ENCODE data around the gene GSN.

The GSN gene

DNA sequence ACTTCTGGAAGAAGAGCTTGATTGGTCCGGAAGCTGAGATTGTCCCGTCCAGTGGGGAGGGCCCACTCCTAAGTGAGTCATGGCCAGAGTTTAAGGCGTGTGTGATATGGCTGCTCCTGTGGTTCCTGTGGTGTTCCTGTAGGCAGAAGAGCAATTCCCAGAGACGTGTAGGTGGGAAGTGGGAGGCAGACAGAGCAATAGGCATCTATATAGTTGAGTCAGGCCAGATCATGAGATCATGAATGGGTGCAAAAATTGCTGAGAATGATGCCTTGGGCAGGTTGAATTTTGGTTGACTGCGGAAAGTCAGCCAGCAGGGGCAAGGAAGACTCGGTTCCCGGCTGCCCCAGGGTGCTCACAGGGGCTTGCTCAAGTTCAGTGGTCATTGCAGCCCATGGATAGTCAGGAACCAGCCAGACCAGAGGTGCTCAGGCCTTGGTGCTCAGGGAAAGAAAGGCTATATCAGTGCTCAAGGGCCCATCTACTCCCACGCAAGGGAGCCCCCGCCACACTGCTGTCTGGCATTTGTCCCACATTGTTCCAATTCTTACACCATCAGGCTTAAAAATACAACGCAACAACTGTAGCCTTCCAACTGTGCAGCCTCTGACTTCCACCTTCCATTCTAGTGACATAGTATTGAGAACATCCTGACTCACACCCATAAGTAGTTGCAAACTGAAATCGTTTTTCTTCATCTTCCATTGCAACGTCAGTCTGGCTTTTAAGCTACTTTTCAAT lies 21.0 kb upstream of the GSN start:
- no peak overlapping the region for H3K27ac ChIP-seq

DNA sequence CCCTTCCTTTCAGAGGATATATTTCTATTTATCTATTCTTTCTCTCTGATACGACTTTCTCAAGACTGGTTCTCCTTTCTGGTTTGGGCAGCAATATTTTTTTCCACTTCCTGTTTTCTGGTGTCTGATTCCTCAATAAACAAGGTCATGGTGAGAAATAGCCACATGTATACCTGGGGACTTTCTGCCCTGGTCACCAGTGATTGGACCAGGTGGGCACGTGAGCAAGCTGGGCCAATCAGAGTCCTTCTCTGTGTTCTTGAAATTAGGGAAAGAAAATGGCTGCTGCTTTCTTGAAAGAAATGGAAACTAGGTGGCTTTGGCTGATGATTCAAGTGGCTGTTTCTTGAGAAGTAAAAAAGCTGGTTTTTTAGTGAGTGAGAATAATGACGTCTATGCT lies 18.4 kb upstream of the GSN start:
- TF ChIP-seq CTCF (IDR thresholded peaks at IDR 0.05): no peak
- TF ChIP-seq ZFX (IDR thresholded peaks at IDR 0.05; ENCODE audit: borderline replicate concordance): no peak
- H3K27ac ChIP-seq: no peak overlapping the region

More for the DNA sequence above, 21.0 kb upstream of the GSN start:
- TF ChIP-seq CTCF (IDR thresholded peaks at IDR 0.05): no peak
- TF ChIP-seq ZFX (IDR thresholded peaks at IDR 0.05; ENCODE audit: borderline replicate concordance): no peak

DNA sequence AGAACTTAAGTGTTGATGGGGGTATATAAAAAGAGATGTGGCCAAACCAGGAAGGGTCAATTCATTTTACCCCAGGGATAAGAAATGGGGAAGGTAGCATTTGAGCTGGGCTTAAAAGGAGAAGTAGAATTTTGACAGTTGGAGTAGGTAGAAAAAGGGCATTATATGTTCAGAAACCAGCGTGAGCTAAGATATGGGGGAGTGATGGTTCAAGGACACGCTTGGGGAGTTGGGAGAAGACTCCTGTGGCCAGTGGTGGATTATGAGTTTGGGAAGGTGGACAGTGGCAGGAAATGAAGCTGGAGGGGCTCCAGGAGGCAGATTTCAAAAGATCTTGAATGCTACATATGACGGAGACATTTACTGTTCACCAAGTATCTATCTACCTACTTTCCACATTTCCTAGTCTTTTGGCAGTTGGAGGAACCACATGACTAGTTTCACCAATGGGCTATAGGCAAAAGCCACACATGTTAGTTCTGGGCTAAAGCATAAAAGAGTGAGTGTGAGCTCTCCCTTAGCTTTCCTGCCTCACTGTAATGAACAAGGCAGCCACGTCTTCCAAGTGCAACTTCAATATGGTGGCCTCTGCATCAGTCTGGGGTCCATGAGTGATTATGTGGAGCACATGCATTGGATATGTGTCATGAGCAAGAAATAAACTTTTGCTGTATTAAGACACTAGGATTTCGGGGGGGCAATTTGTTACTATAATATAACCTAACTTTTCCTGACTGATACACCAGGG lies 15.7 kb upstream of the GSN start:
- no peak overlapping the region for H3K27ac ChIP-seq
- no peak for TF ChIP-seq CTCF (IDR thresholded peaks at IDR 0.05)
- TF ChIP-seq ZFX (IDR thresholded peaks at IDR 0.05; ENCODE audit: borderline replicate concordance): no peak

- no peak for TF ChIP-seq ZFX (IDR thresholded peaks at IDR 0.05; ENCODE audit: borderline replicate concordance)
- TF ChIP-seq CTCF (IDR thresholded peaks at IDR 0.05): no peak
- no peak overlapping the region for H3K27ac ChIP-seq
Observed at GRCh38 chr9:121253162-121253561, 14.8 kb upstream of the GSN start.

DNA sequence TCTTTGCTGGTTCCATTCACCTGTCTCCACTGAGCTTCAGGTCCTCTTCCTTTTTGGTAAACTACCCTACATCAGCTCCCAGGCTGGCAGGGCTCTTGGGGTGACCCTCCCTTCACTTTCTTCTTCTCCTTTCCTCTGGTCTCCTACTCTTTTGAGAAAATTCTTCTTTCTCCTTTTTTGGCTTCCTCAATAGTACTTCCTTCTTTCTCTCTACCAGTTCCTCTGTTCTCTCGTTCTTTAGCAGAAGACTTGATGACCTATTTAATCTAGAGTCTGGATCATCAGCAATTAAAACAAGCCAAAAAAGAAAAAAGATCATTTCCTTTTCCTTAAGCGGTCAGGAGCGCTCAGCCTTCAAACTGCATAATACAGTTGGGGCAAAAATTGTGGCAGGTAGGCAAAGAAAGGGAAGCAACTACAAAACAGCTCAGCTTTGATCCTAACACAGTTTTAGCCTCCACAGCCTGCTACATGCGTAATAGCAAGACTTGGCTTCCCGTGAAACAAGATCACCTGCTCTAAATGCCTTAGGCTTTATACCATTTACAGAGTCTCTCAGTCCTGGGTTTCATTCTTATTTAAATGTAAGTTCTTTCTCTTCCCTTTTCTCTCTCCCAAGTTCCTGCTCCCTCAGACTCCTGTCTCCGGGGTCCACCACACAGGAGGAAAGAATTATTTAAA lies 14.0 kb upstream of the GSN start:
- H3K27ac ChIP-seq: no peak overlapping the region
- TF ChIP-seq ZFX (IDR thresholded peaks at IDR 0.05; ENCODE audit: borderline replicate concordance) (no peak), CTCF (IDR thresholded peaks at IDR 0.05) (no peak)

DNA sequence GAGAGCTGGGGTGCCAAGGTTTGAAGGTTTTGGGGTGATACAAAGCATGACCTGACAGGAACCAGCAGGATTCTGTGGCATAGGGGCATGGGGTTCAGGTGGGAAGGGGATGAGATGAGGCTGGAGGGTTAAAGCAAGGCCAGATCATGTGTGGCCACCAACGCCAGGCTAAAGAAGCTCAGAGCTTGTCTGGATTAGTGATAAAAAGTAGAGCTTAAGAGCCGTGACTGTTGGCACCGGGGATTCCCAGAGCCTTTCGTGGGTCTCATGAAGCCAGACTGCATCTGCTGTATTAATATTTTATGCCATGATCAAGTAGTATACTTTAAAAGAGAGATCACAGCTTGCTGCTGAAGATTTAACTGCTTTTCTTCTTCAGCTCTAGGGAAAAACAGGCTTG lies 8.5 kb upstream of the GSN start:
- TF ChIP-seq CTCF (IDR thresholded peaks at IDR 0.05) (no peak), ZFX (IDR thresholded peaks at IDR 0.05; ENCODE audit: borderline replicate concordance) (no peak)

More for the DNA sequence above, 8.5 kb upstream of the GSN start:
- no peak overlapping the region for H3K27ac ChIP-seq
